HG02610 (cell line): ENCODE data around the gene SSR4.

Experiments
- ATAC-seq: cut with Tn5 transposase; IDR thresholded peaks from one replicate; pipeline ENCODE4 v1.9.1; 2021; ENCODE audit warnings: mild to moderate bottlenecking, moderate library complexity; ENCODE audit not compliant: unreplicated experiment

Gene SSR4

GRCh38 chrX:153828308-153828707 lies 33.8 kb downstream of the SSR4 start:
- no peak for ATAC-seq

- ATAC-seq, result no peak
Observed at GRCh38 chrX:153828723-153829548, 34.5 kb downstream of the SSR4 start.

GRCh38 chrX:153829549-153829798 lies 35.0 kb downstream of the SSR4 start:
- no peak for ATAC-seq

GRCh38 chrX:153829799-153830639 lies 35.6 kb downstream of the SSR4 start, which contains the start of gene PDZD4:
TSS of gene PDZD4 (minus strand) at chrX:153830544. CDS start at chrX:153830298, 246 bp downstream.
- no peak for ATAC-seq

GRCh38 chrX:153830640-153831428 lies 36.4 kb downstream of the SSR4 start:
- no peak for ATAC-seq

- no peak for ATAC-seq
Observed at GRCh38 chrX:153831429-153832150, 37.1 kb downstream of the SSR4 start.

GRCh38 chrX:153832728-153833127 lies 38.3 kb downstream of the SSR4 start:
- ATAC-seq, result no peak

- no peak for ATAC-seq
Observed at GRCh38 chrX:153836921-153837320, 42.5 kb downstream of the SSR4 start.

- no peak for ATAC-seq
Observed at GRCh38 chrX:153844509-153845082, 50.1 kb downstream of the SSR4 start.

- no peak for ATAC-seq
Observed at GRCh38 chrX:153845195-153845594, 50.7 kb downstream of the SSR4 start.

- no peak for ATAC-seq
Observed at GRCh38 chrX:153845842-153846241, 51.4 kb downstream of the SSR4 start.
